Peyer's patch (tissue), 4 donors: ENCODE data around the gene GALR3. TPM values are rescaled to one million over a fixed set of nuclear protein-coding genes. Genes with fewer than 3 reads are reported as not detected.
"Not testable (repeated sequence)": the region's sequence is repeated elsewhere in the genome, so short reads cannot be mapped to it uniquely, and the experiment has no call there.

Source experiments
- DNase-seq, 3 donors: peaks; one replicate each; pipeline ENCODE4 v3.0.0-alpha.2; 2017 to 2019
- H3K27ac ChIP-seq, 4 donors: fragments of 200-600 bp; sonication (generic); one replicate each; pipeline ENCODE4 v1.5.1; 2016 to 2019
- H3K27me3 ChIP-seq, 2 donors: fragments of 200-600 bp; sonication (generic); one replicate each; pipeline ENCODE4 v1.5.1; 2019
- H3K36me3 ChIP-seq, 3 donors: fragments of 200-600 bp; sonication (generic); one replicate each; pipeline ENCODE4 v1.5.1; 2016 to 2019
- H3K4me1 ChIP-seq, 4 donors: fragments of 200-600 bp; sonication (generic); one replicate each; pipeline ENCODE4 v1.5.1; 2016 to 2019
- H3K4me3 ChIP-seq, 4 donors: fragments of 200-600 bp; sonication (generic); 1 replicate in 3 of 4; 2 replicates in 1 of 4; pipeline ENCODE4 v1.5.1; 2016 to 2019; ENCODE audit warnings: mild to moderate bottlenecking in 1 of 4
- H3K9me3 ChIP-seq, 4 donors: fragments of 200-600 bp; sonication (generic); one replicate each; pipeline ENCODE4 v1.5.1; 2016 to 2019; ENCODE audit warnings: mild to moderate bottlenecking in 1 of 4
- CTCF ChIP-seq, 6 experiments: fragments of 450-650 bp in 4 of 6; fragments of 200-600 bp in 2 of 6; sonication (generic) in 1 of 6; IDR thresholded peaks; one replicate each; pipeline ENCODE4 v1.5.1; 2017 to 2019; ENCODE audit warnings: antibody characterized with exemption in 6 of 6, mild to moderate bottlenecking in 3 of 6, moderate library complexity in 1 of 6
- POLR2A ChIP-seq, 2 donors: fragments of 450-650 bp; IDR thresholded peaks; one replicate each; pipeline ENCODE4 v1.5.1; 2017; ENCODE audit warnings: antibody characterized with exemption in 2 of 2, mild to moderate bottlenecking in 2 of 2, moderate library complexity in 2 of 2
- total RNA-seq, 4 donors: library from RNA; depleted of rRNA; stranded (reverse); fragments of >200 nt; gene quantifications; one replicate each; pipeline ENCODE4 v1.1.0, GENCODE V29; 2016

Gene GALR3
- total RNA-seq, 4 donors from 2014 or later = not detected

- Histone ChIP-seq H3K4me3 (no peak overlapping the region), H3K27ac (no peak overlapping the region), H3K36me3 (no peaks in the 10 kb centered on the region), H3K9me3 (no peaks in the 10 kb centered on the region), H3K27me3 (no peaks in the 10 kb centered on the region), H3K4me1 (peaks cover 0 to 9% (median 0%) of the 10 kb centered on the region in 4 donors)
- no peak for DNase-seq
- no peak for TF ChIP-seq POLR2A (IDR thresholded peaks at IDR 0.05)
- no peak for TF ChIP-seq CTCF (IDR thresholded peaks at IDR 0.05)
These were observed 30.7 kb upstream of the GALR3 start for GRCh38 chr22:37792494-37792893.

DNA sequence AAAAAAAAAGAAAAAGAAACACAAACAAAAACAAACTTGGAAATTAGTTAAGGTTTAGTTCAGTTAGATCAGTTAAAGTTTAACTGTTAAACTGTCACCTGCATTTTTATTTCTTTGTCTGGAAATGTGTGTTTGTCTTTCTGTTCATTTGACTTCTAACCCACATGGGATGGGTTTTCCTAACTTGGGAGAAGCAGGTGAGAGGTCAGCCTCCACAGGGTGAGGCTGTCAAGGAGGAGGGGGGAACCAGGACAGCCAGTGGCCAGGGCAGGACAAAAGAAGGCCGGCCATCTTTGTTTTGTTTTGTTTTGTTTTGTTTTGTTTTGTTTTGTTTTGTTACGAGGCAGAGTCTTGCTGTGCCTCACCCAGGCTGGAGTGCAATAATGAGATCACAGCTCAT is 28.8 kb upstream of the GALR3 start:
- no peak overlapping the region for H3K4me3 ChIP-seq
- no peak for DNase-seq
- peaks cover 0 to 9% (median 0%) of the 10 kb centered on the region in 4 donors for H3K4me1 ChIP-seq
- H3K36me3 ChIP-seq = no peaks in the 10 kb centered on the region
- no peaks in the 10 kb centered on the region for H3K27me3 ChIP-seq
- TF ChIP-seq POLR2A (IDR thresholded peaks at IDR 0.05) (no peak), CTCF (IDR thresholded peaks at IDR 0.05) (no peak)
- H3K27ac ChIP-seq = no peak overlapping the region
- H3K9me3 ChIP-seq = no peaks in the 10 kb centered on the region

DNA sequence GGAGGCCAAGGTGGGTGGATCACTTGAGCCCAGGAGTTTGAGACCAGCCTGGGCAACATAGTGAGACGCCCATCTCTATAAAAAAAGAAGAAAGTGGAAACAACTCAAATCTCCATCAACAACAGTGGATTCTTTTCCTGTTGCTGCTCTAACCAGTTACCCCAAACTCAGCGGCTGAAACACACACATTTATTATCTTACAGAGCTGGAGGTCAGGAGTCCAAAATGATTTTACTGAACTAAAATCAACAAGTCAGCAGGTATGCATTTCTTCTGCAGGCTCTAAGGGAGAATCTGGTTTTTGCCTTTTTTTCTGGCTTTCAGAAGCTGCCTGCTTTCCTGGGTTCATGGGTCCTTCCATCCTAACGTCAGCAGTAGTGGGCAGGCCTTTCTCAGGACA is 27.1 kb upstream of the GALR3 start:
- H3K9me3 ChIP-seq = no peaks in the 10 kb centered on the region
- no peak for TF ChIP-seq POLR2A (IDR thresholded peaks at IDR 0.05)
- H3K27ac ChIP-seq = peak overlapping the region in 1 of 4 donors; percentile 22
- peaks cover 0 to 9% (median 0%) of the 10 kb centered on the region in 4 donors for H3K4me1 ChIP-seq
- H3K36me3 ChIP-seq = no peaks in the 10 kb centered on the region
- DNase-seq = no peak
- H3K27me3 ChIP-seq = no peaks in the 10 kb centered on the region
- H3K4me3 ChIP-seq = no peak overlapping the region

- H3K27ac ChIP-seq, H3K4me1 ChIP-seq, DNase-seq, H3K9me3 ChIP-seq, H3K4me3 ChIP-seq, H3K36me3 ChIP-seq, H3K27me3 ChIP-seq: not testable (repeated sequence)
These were observed 25.9 kb upstream of the GALR3 start for GRCh38 chr22:37797259-37797658.

GRCh38 chr22:37797874-37798500 is 25.2 kb upstream of the GALR3 start:
- Histone ChIP-seq H3K9me3 (no peaks in the 10 kb centered on the region), H3K36me3 (no peaks in the 10 kb centered on the region), H3K27me3 (no peaks in the 10 kb centered on the region), H3K27ac (no peak overlapping the region), H3K4me3 (no peak overlapping the region), H3K4me1 (peaks cover 0 to 15% (median 3%) of the 10 kb centered on the region in 4 donors)
- no peak for TF ChIP-seq POLR2A (IDR thresholded peaks at IDR 0.05)
- TF ChIP-seq CTCF (IDR thresholded peaks at IDR 0.05) = no peak
- no peak for DNase-seq

DNA sequence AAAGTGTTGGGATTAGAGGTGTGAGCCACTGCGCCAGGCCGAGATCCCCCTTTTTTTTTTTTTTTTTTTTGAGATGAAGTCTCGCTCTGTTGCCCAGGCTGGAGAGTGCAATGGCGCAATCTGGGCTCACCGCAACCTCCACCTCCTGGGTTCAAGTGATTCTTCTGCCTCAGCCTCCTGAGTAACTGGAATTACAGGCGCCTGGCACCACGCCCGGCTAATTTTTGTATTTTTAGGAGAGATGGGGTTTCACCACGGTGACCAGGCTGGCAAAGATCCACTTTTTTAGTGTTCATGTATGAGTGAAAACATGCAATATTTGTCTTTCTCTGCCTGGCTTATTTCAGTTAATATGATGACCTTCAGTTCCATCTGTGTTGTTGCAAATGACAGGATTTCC is 23.2 kb upstream of the GALR3 start:
- H3K27me3 ChIP-seq, H3K9me3 ChIP-seq, DNase-seq, H3K27ac ChIP-seq, H3K36me3 ChIP-seq, H3K4me3 ChIP-seq: not testable (repeated sequence)
- H3K4me1 ChIP-seq = peaks cover 0 to 31% (median 4%) of the 10 kb centered on the region in 4 donors

GRCh38 chr22:37801946-37802309 is 21.3 kb upstream of the GALR3 start:
- no peaks in the 10 kb centered on the region for H3K27me3 ChIP-seq
- peaks cover 0 to 34% (median 4%) of the 10 kb centered on the region in 4 donors for H3K4me1 ChIP-seq
- DNase-seq = peak in 1 of 3 donors; percentile 63
- no peaks in the 10 kb centered on the region for H3K36me3 ChIP-seq
- TF ChIP-seq POLR2A (IDR thresholded peaks at IDR 0.05) = no peak
- TF ChIP-seq CTCF (IDR thresholded peaks at IDR 0.05) = no peak
- H3K27ac ChIP-seq = peak overlapping the region; percentile 17 to 78 (median 64)
- H3K4me3 ChIP-seq = peak overlapping the region; percentile 34 to 86 (median 58)
- H3K9me3 ChIP-seq = no peaks in the 10 kb centered on the region
